ENCODE measurements around the gene AMPD2. TPM values are rescaled to one million over a fixed set of nuclear protein-coding genes. Genes with fewer than 3 reads are reported as not detected.

Gene AMPD2
- total and polyA plus RNA-seq, 9 of the 15 experiments (the other 6 are each of a cell fraction or from before 2014, with no cell fraction given), result 2.0 to 77.7 (median 28.2) TPM

DNA sequence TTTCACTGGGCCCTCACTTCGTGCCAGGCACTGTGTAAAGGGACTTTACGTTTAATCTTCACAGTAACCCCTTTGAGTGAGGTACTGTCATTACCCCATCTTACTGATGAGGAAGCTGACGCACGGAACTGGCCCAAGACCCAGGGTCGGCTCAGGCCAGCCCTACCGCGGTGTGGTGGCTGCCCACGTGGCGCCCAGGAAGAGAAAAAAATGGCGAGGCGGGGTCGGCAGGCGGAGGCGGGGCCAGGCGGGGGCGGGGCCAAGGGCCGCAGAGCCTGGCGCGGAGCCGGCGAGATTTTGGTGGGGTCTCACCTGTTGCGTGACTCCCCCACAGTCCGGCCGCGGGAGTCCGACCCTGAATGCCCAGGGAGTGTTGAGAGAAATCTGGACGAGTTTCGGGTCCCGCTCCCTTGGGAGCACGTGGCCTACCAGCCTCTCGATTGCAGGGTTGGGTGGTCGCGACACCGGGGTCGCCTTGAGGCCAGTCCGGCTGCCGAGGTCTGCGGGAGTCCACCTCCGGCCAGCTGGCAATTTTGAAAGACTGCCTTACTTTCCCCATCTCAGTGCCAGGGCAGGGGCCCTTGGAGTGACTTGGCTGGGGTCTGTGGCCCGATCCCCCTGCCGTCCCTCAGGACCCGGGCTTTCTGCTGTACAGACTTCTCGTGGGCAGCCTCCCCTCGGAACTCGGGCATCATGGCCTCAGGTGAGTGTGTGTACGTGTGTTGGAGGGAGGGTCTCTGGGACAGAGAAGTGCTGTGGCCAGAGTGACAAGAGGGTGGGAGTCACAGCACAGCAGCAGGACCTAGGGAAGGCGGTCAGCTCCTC, at the start of gene AMPD2, which contains the start of gene GNAT2 (continued):
- TF ChIP-seq ZNF121 (CRISPR knock-in tag; conservative IDR thresholded peaks at IDR 0.05) (0 out of 2 replicates have a peak, but pooled peaks have one; percentile 16), EWSR1 (IDR thresholded peaks at IDR 0.05; ENCODE audit: borderline replicate concordance, low read depth, partially characterized antibody) (no peak), ZNF431 (CRISPR knock-in tag; IDR thresholded peaks at IDR 0.05) (no peak), RBFOX2 (IDR thresholded peaks at IDR 0.05; ENCODE audit: low read depth, low read length) (peak; percentile 87), ZKSCAN1 (IDR thresholded peaks at IDR 0.05; ENCODE audit: low read depth, low read length) (no peak; the same call in 1 of the 2 replicates), ZFP30 (CRISPR knock-in tag; IDR thresholded peaks at IDR 0.05; ENCODE audit: borderline replicate concordance) (no peak), CSDE1 (IDR thresholded peaks at IDR 0.05) (no peak), BRD4 (IDR thresholded peaks at IDR 0.05) (no peak; the same call in 1 of the 2 replicates), XRCC4 (IDR thresholded peaks at IDR 0.05; ENCODE audit: extremely low read depth, insufficient read depth, insufficient read length) (no peak), TAL1 (IDR thresholded peaks at IDR 0.05) (no peak), XRCC3 (IDR thresholded peaks at IDR 0.05) (no peak), FOXK2 (conservative IDR thresholded peaks at IDR 0.05 in 1 of 2, IDR thresholded peaks at IDR 0.05 in 1 of 2; ENCODE audit: low read depth in 2 of 2) (peak; percentile 81 to 88), ZNF445 (CRISPR knock-in tag; IDR thresholded peaks at IDR 0.05; ENCODE audit: low read depth) (no peak), ZNF282 (CRISPR knock-in tag; IDR thresholded peaks at IDR 0.05) (0 out of 2 replicates have a peak, but pooled peaks have one; percentile 63), ZNF23 (CRISPR knock-in tag; IDR thresholded peaks at IDR 0.05) (no peak), FOSL1 (tag; conservative IDR thresholded peaks at IDR 0.05) (peak; percentile 56; the same call in 1 of the 2 replicates), ZFPM2 (CRISPR knock-in tag; IDR thresholded peaks at IDR 0.05) (no peak)
- TF ChIP-seq, protein P1, sequence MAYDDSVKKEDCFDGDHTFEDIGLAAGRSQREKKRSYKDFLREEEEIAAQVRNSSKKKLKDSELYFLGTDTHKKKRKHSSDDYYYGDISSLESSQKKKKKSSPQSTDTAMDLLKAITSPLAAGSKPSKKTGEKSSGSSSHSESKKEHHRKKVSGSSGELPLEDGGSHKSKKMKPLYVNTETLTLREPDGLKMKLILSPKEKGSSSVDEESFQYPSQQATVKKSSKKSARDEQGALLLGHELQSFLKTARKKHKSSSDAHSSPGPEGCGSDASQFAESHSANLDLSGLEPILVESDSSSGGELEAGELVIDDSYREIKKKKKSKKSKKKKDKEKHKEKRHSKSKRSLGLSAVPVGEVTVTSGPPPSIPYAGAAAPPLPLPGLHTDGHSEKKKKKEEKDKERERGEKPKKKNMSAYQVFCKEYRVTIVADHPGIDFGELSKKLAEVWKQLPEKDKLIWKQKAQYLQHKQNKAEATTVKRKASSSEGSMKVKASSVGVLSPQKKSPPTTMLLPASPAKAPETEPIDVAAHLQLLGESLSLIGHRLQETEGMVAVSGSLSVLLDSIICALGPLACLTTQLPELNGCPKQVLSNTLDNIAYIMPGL (CRISPR knock-in tag; IDR thresholded peaks at IDR 0.05), result no peak
- TF ChIP-seq, protein P2, sequence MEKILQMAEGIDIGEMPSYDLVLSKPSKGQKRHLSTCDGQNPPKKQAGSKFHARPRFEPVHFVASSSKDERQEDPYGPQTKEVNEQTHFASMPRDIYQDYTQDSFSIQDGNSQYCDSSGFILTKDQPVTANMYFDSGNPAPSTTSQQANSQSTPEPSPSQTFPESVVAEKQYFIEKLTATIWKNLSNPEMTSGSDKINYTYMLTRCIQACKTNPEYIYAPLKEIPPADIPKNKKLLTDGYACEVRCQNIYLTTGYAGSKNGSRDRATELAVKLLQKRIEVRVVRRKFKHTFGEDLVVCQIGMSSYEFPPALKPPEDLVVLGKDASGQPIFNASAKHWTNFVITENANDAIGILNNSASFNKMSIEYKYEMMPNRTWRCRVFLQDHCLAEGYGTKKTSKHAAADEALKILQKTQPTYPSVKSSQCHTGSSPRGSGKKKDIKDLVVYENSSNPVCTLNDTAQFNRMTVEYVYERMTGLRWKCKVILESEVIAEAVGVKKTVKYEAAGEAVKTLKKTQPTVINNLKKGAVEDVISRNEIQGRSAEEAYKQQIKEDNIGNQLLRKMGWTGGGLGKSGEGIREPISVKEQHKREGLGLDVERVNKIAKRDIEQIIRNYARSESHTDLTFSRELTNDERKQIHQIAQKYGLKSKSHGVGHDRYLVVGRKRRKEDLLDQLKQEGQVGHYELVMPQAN (IDR thresholded peaks at IDR 0.05; ENCODE audit: borderline replicate concordance), result peak; percentile 96
- TF ChIP-seq, protein P3, sequence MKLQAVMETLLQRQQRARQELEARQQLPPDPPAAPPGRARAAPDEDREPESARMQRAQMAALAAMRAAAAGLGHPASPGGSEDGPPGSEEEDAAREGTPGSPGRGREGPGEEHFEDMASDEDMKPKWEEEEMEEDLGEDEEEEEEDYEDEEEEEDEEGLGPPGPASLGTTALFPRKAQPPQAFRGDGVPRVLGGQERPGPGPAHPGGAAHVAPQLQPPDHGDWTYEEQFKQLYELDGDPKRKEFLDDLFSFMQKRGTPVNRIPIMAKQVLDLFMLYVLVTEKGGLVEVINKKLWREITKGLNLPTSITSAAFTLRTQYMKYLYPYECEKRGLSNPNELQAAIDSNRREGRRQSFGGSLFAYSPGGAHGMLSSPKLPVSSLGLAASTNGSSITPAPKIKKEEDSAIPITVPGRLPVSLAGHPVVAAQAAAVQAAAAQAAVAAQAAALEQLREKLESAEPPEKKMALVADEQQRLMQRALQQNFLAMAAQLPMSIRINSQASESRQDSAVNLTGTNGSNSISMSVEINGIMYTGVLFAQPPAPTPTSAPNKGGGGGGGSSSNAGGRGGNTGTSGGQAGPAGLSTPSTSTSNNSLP (IDR thresholded peaks at IDR 0.05; ENCODE audit: borderline replicate concordance, low read depth, low read length), result no peak
- TF ChIP-seq, protein P4, sequence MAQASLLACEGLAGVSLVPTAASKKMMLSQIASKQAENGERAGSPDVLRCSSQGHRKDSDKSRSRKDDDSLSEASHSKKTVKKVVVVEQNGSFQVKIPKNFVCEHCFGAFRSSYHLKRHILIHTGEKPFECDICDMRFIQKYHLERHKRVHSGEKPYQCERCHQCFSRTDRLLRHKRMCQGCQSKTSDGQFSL (CRISPR knock-in tag; IDR thresholded peaks at IDR 0.05), result no peak
- TF ChIP-seq, protein P4 (tag; IDR thresholded peaks at IDR 0.05), result no peak
